SJSA1 (cell line): Measurements from ENCODE around the gene PSMB7. TPM values are rescaled to one million over a fixed set of nuclear protein-coding genes. Genes with fewer than 3 reads are reported as not detected.

ENCODE experiments used
- DNase-seq, 2 experiments: peaks; one replicate each; pipeline ENCODE4 v3.0.0-alpha.2; 2015 to 2020; ENCODE audit warnings: low spot score in 2 of 2, low read depth in 1 of 2
- H3K27ac ChIP-seq: fragments of 250-450 bp; sonication (Bioruptor Pico); 2 replicates; pipeline ENCODE4 v1.5.1; 2020; ENCODE audit warnings: mild to moderate bottlenecking, moderate library complexity
- H3K27me3 ChIP-seq: fragments of 250-450 bp; sonication (Bioruptor Pico); replicated peaks from 2 replicates; pipeline ENCODE4 v1.5.1; 2020; ENCODE audit warnings: mild to moderate bottlenecking, moderate library complexity
- H3K36me3 ChIP-seq: fragments of 250-450 bp; sonication (Bioruptor Pico); 2 replicates; pipeline ENCODE4 v1.5.1; 2020; ENCODE audit warnings: mild to moderate bottlenecking
- H3K4me1 ChIP-seq: fragments of 250-450 bp; sonication (Bioruptor Pico); replicated peaks from 2 replicates; pipeline ENCODE4 v1.6.1; 2021; ENCODE audit warnings: mild to moderate bottlenecking
- H3K4me3 ChIP-seq: fragments of 250-450 bp; sonication (Bioruptor Pico); 2 replicates; pipeline ENCODE4 v1.5.1; 2020; ENCODE audit warnings: mild to moderate bottlenecking
- H3K9me3 ChIP-seq: fragments of 250-450 bp; sonication (Bioruptor Pico); replicated peaks from 2 replicates; pipeline ENCODE4 v1.5.1; 2020; ENCODE audit warnings: mild to moderate bottlenecking
- total RNA-seq: library from RNA; depleted of rRNA; stranded (reverse); fragments of >200 nt; shearing (Covaris generic); gene quantifications from 2 replicates; pipeline ENCODE4 v1.2.3, GENCODE V29; 2014

PSMB7 gene
- total RNA-seq, 1 experiment from 2014 or later: 301 TPM

- peaks cover 68% of the 10 kb centered on the region for H3K36me3 ChIP-seq
- H3K27ac ChIP-seq: no peak overlapping the region
- no peaks in the 10 kb centered on the region for H3K9me3 ChIP-seq
- H3K4me3 ChIP-seq: no peak overlapping the region
- no peaks in the 10 kb centered on the region for H3K27me3 ChIP-seq
- H3K4me1 ChIP-seq: no peaks in the 10 kb centered on the region
- no peak for DNase-seq
Measured at GRCh38 chr9:124358631-124359030, 56.6 kb downstream of the PSMB7 start.

GRCh38 chr9:124357721-124358361 is 57.4 kb downstream of the PSMB7 start:
- no peak overlapping the region for H3K4me3 ChIP-seq
- no peaks in the 10 kb centered on the region for H3K27me3 ChIP-seq
- peaks cover 76% of the 10 kb centered on the region for H3K36me3 ChIP-seq
- no peaks in the 10 kb centered on the region for H3K9me3 ChIP-seq
- no peaks in the 10 kb centered on the region for H3K4me1 ChIP-seq
- DNase-seq: no peak
- no peak overlapping the region for H3K27ac ChIP-seq

GRCh38 chr9:124356745-124357390 is 58.4 kb downstream of the PSMB7 start:
- Histone ChIP-seq H3K4me3 (no peak overlapping the region), H3K27me3 (no peaks in the 10 kb centered on the region), H3K36me3 (peaks cover 85% of the 10 kb centered on the region), H3K9me3 (no peaks in the 10 kb centered on the region), H3K4me1 (no peaks in the 10 kb centered on the region), H3K27ac (no peak overlapping the region)
- no peak for DNase-seq

GRCh38 chr9:124355941-124356744 is 59.1 kb downstream of the PSMB7 start:
- no peaks in the 10 kb centered on the region for H3K27me3 ChIP-seq
- no peaks in the 10 kb centered on the region for H3K9me3 ChIP-seq
- DNase-seq: no peak
- no peak overlapping the region for H3K27ac ChIP-seq
- peaks cover 87% of the 10 kb centered on the region for H3K36me3 ChIP-seq
- H3K4me1 ChIP-seq: no peaks in the 10 kb centered on the region
- no peak overlapping the region for H3K4me3 ChIP-seq

- Histone ChIP-seq H3K9me3 (no peaks in the 10 kb centered on the region), H3K27me3 (no peaks in the 10 kb centered on the region), H3K4me3 (no peak overlapping the region), H3K36me3 (peaks cover 95% of the 10 kb centered on the region), H3K27ac (no peak overlapping the region), H3K4me1 (no peaks in the 10 kb centered on the region)
- DNase-seq: no peak
Measured at GRCh38 chr9:124355039-124355940, 60.0 kb downstream of the PSMB7 start.

GRCh38 chr9:124354346-124355038 is 60.8 kb downstream of the PSMB7 start:
- peaks cover 97% of the 10 kb centered on the region for H3K36me3 ChIP-seq
- H3K27ac ChIP-seq: no peak overlapping the region

GRCh38 chr9:124353811-124354274 is 61.4 kb downstream of the PSMB7 start:
- H3K4me3 ChIP-seq: no peak overlapping the region
- H3K27me3 ChIP-seq: no peaks in the 10 kb centered on the region
- no peaks in the 10 kb centered on the region for H3K9me3 ChIP-seq
- DNase-seq: no peak
- H3K27ac ChIP-seq: no peak overlapping the region
- no peaks in the 10 kb centered on the region for H3K4me1 ChIP-seq
- H3K36me3 ChIP-seq: peaks cover 100% of the 10 kb centered on the region

More at GRCh38 chr9:124354346-124355038, 60.8 kb downstream of the PSMB7 start:
- Histone ChIP-seq H3K4me3 (no peak overlapping the region), H3K27me3 (no peaks in the 10 kb centered on the region), H3K4me1 (no peaks in the 10 kb centered on the region), H3K9me3 (no peaks in the 10 kb centered on the region)
- DNase-seq: no peak

GRCh38 chr9:124353166-124353768 is 62.0 kb downstream of the PSMB7 start:
- Histone ChIP-seq H3K9me3 (no peaks in the 10 kb centered on the region), H3K36me3 (peaks cover 100% of the 10 kb centered on the region), H3K27ac (no peak overlapping the region), H3K4me3 (no peak overlapping the region), H3K4me1 (no peaks in the 10 kb centered on the region), H3K27me3 (no peaks in the 10 kb centered on the region)
- no peak for DNase-seq

- Histone ChIP-seq H3K9me3 (no peaks in the 10 kb centered on the region), H3K27me3 (no peaks in the 10 kb centered on the region), H3K4me1 (no peaks in the 10 kb centered on the region), H3K4me3 (no peak overlapping the region), H3K36me3 (peaks cover 100% of the 10 kb centered on the region), H3K27ac (no peak overlapping the region)
- no peak for DNase-seq
Measured at GRCh38 chr9:124352616-124353015, 62.6 kb downstream of the PSMB7 start.

GRCh38 chr9:124351672-124352468 is 63.4 kb downstream of the PSMB7 start:
- no peaks in the 10 kb centered on the region for H3K4me1 ChIP-seq
- DNase-seq: no peak
- H3K27ac ChIP-seq: no peak overlapping the region
- H3K27me3 ChIP-seq: no peaks in the 10 kb centered on the region
- no peak overlapping the region for H3K4me3 ChIP-seq
- H3K9me3 ChIP-seq: no peaks in the 10 kb centered on the region
- H3K36me3 ChIP-seq: peaks cover 100% of the 10 kb centered on the region

GRCh38 chr9:124350494-124351263 is 64.6 kb downstream of the PSMB7 start:
- no peaks in the 10 kb centered on the region for H3K4me1 ChIP-seq
- no peak overlapping the region for H3K27ac ChIP-seq
- peaks cover 100% of the 10 kb centered on the region for H3K36me3 ChIP-seq
- H3K27me3 ChIP-seq: no peaks in the 10 kb centered on the region
- DNase-seq: peak in 1 of 2 experiments; percentile 37
- no peaks in the 10 kb centered on the region for H3K9me3 ChIP-seq
- H3K4me3 ChIP-seq: no peak overlapping the region
